ENCODE results near the gene ADCY3. TPM values are rescaled to one million over a fixed set of nuclear protein-coding genes. Genes with fewer than 3 reads are reported as not detected.

The ADCY3 gene
- polyA plus RNA-seq, 1 donor, result 25.8 TPM

- no peak for DNase-seq
Measured at GRCh38 chr2:24903161-24904103, 16.6 kb downstream of the ADCY3 start.

- no peak for DNase-seq
Measured at GRCh38 chr2:24899361-24899910, 20.6 kb downstream of the ADCY3 start.

GRCh38 chr2:24898122-24899109, 21.6 kb downstream of the ADCY3 start:
- no peak for DNase-seq

GRCh38 chr2:24894750-24895149, 25.3 kb downstream of the ADCY3 start:
- no peak for DNase-seq

GRCh38 chr2:24893934-24894333, 26.1 kb downstream of the ADCY3 start:
- DNase-seq, result no peak

- no peak for DNase-seq
Measured at GRCh38 chr2:24892928-24893327, 27.1 kb downstream of the ADCY3 start.

GRCh38 chr2:24891201-24891600, 28.8 kb downstream of the ADCY3 start:
- DNase-seq, result no peak

GRCh38 chr2:24889221-24889620, 30.8 kb downstream of the ADCY3 start:
- DNase-seq, result no peak

- DNase-seq, result no peak
Measured at GRCh38 chr2:24888177-24888576, 31.9 kb downstream of the ADCY3 start.

- DNase-seq, result no peak
Measured at GRCh38 chr2:24887307-24887874, 32.6 kb downstream of the ADCY3 start.

- peak; percentile 39 for DNase-seq
Measured at GRCh38 chr2:24886691-24887304, 33.2 kb downstream of the ADCY3 start.

- DNase-seq, result no peak
Measured at GRCh38 chr2:24886126-24886501, 33.9 kb downstream of the ADCY3 start.

- peak; percentile 63 for DNase-seq
Measured at GRCh38 chr2:24885221-24886125, 34.6 kb downstream of the ADCY3 start.

- DNase-seq, result no peak
Measured at GRCh38 chr2:24883946-24884345, 36.1 kb downstream of the ADCY3 start.

GRCh38 chr2:24881623-24882022, 38.4 kb downstream of the ADCY3 start:
- DNase-seq, result no peak

- no peak for DNase-seq
Measured at GRCh38 chr2:24881158-24881557, 38.9 kb downstream of the ADCY3 start.

GRCh38 chr2:24878341-24878740, 41.7 kb downstream of the ADCY3 start:
- DNase-seq, result no peak

- no peak for DNase-seq
Measured at GRCh38 chr2:24877646-24878045, 42.4 kb downstream of the ADCY3 start.

- no peak for DNase-seq
Measured at GRCh38 chr2:24877067-24877466, 43.0 kb downstream of the ADCY3 start.

- no peak for DNase-seq
Measured at GRCh38 chr2:24875901-24876300, 44.1 kb downstream of the ADCY3 start.

- DNase-seq, result no peak
Measured at GRCh38 chr2:24875272-24875671, 44.8 kb downstream of the ADCY3 start.

Data from left kidney (tissue), 2 donors.